SK-N-SH treated with all-trans-retinoic acid at 6 μM for 48 hours (cell line): ENCODE measurements around the gene DENND2A.
"Not testable (repeated sequence)": the region's sequence is repeated elsewhere in the genome, so short reads cannot be mapped to it uniquely, and the experiment has no call there.

ENCODE experiments used
- ATAC-seq: fragments of 200-7000 bp; cut with Tn5 transposase; 3 replicates; pipeline ENCODE4 v1.9.1; 2020; ENCODE audit warnings: mild to moderate bottlenecking, moderate library complexity
- ARNTL ChIP-seq: fragments of 450-650 bp; formaldehyde crosslinking; IDR thresholded peaks from 2 replicates; pipeline ENCODE4 v1.5.0; 2020; ENCODE audit warnings: low read depth, mild to moderate bottlenecking, moderate library complexity, borderline replicate concordance
- BACH2 ChIP-seq: fragments of 250-450 bp; sonication (Bioruptor Pico); IDR thresholded peaks from 2 replicates; pipeline ENCODE4 v1.9.0; 2021; ENCODE audit warnings: mild to moderate bottlenecking, borderline replicate concordance
- CSDC2 ChIP-seq: fragments of 250-450 bp; sonication (Bioruptor Pico); IDR thresholded peaks from 2 replicates; pipeline ENCODE4 v1.5.0; 2020; ENCODE audit warnings: mild to moderate bottlenecking, moderate library complexity
- ESRRG ChIP-seq: fragments of 250-450 bp; sonication (Bioruptor Pico); IDR thresholded peaks from 2 replicates; pipeline ENCODE4 v1.6.1; 2021; ENCODE audit warnings: mild to moderate bottlenecking
- ISL1 ChIP-seq: fragments of 250-450 bp; sonication (Bioruptor Pico); IDR thresholded peaks from 2 replicates; pipeline ENCODE4 v2.1.2; 2022; ENCODE audit warnings: mild to moderate bottlenecking, moderate library complexity
- OSR1 ChIP-seq: fragments of 250-450 bp; sonication (Bioruptor Pico); IDR thresholded peaks from 2 replicates; pipeline ENCODE4 v1.8.0; 2022; ENCODE audit warnings: moderate library complexity, mild to moderate bottlenecking, inconsistent platforms
- PPARA ChIP-seq: fragments of 250-450 bp; sonication (Bioruptor Pico); IDR thresholded peaks from 2 replicates; pipeline ENCODE4 v1.5.0; 2020; ENCODE audit warnings: mild to moderate bottlenecking, borderline replicate concordance
- RARB ChIP-seq: fragments of 250-450 bp; sonication (Bioruptor Pico); IDR thresholded peaks from 2 replicates; pipeline ENCODE4 v1.8.0; 2021; ENCODE audit warnings: mild to moderate bottlenecking, moderate library complexity
- SNAI2 ChIP-seq: fragments of 250-450 bp; sonication (Bioruptor Pico); IDR thresholded peaks from 2 replicates; pipeline ENCODE4 v1.5.0; 2020; ENCODE audit warnings: mild to moderate bottlenecking, moderate library complexity
- TOX ChIP-seq: fragments of 250-450 bp; sonication (Bioruptor Pico); IDR thresholded peaks from 2 replicates; pipeline ENCODE4 v1.8.0; 2021; ENCODE audit warnings: mild to moderate bottlenecking, moderate library complexity, borderline replicate concordance
- ZC3H10 ChIP-seq: fragments of 250-450 bp; sonication (Bioruptor Pico); IDR thresholded peaks from 2 replicates; pipeline ENCODE4 v1.5.1; 2021; ENCODE audit warnings: mild to moderate bottlenecking, moderate library complexity
- ZFP3 ChIP-seq: fragments of 250-450 bp; sonication (Bioruptor Pico); IDR thresholded peaks from 2 replicates; pipeline ENCODE4 v1.5.0; 2020; ENCODE audit warnings: mild to moderate bottlenecking, moderate library complexity
- ZFP30 ChIP-seq: fragments of 450-650 bp; formaldehyde crosslinking; IDR thresholded peaks from 2 replicates; pipeline ENCODE4 v1.5.0; 2022; ENCODE audit warnings: mild to moderate bottlenecking, moderate library complexity
- ZNF565 ChIP-seq: fragments of 450-650 bp; formaldehyde crosslinking; conservative IDR thresholded peaks from 2 replicates; pipeline ENCODE4 v1.5.0; 2020; ENCODE audit warnings: low read depth, mild to moderate bottlenecking, moderate library complexity
- ZNF70 ChIP-seq: fragments of 450-650 bp; formaldehyde crosslinking; IDR thresholded peaks from 2 replicates; pipeline ENCODE4 v1.5.0; 2020; ENCODE audit warnings: mild to moderate bottlenecking, moderate library complexity
- ZNF8 ChIP-seq: fragments of 450-650 bp; formaldehyde crosslinking; IDR thresholded peaks from 2 replicates; pipeline ENCODE4 v1.5.0; 2020; ENCODE audit warnings: mild to moderate bottlenecking, moderate library complexity
- TF ChIP-seq, protein P1 (sequence below): fragments of 250-450 bp; sonication (Bioruptor Pico); IDR thresholded peaks from 2 replicates; pipeline ENCODE4 v1.8.0; 2020; ENCODE audit warnings: mild to moderate bottlenecking, moderate library complexity, borderline replicate concordance
- TF ChIP-seq, protein P2 (sequence below): fragments of 250-450 bp; sonication (Bioruptor Pico); IDR thresholded peaks from 2 replicates; pipeline ENCODE4 v1.5.1; 2020; ENCODE audit warnings: low read depth, mild to moderate bottlenecking, moderate library complexity

DENND2A gene

DNA sequence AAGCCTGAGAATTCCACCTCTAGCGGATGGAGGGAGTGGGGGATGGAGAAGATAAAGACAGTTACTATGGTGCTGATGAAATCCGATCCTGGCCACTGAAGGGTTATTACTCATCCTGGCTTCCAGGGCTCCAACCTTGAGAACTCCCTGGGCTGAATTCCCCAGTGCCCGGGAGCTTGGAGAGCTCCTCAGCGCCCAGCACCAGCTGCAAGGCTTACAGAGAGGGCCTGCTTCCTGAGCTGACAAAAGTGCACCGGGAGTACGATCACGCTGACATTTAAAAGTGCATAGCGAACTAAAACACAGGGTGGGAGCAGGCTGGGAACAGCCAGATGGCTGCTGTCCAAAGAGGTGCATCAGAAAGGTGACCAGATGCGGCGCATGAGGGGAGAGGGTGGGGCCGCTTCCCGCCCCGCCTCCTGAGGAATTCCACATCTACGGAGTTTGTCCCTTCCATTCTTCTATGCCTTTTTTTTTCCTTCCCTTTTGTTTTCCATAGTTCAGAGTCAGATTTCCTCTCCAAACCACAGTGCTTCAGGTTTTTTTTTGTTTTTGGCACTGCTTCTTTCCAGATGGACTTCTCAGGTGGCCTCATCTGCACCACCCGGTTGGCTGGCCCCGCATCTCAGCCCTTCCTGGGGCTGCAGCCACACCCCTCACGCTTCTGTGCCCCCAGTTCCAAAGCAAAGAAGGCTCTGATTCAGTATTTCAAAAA is 98.9 kb downstream of the DENND2A start:
- ATAC-seq, result peak; percentile 98
- TF ChIP-seq ISL1 (CRISPR knock-in tag) (peak; percentile 37; the same call in 1 of the 2 replicates), TOX (CRISPR knock-in tag) (peak; percentile 32; the same call in 1 of the 2 replicates), ZNF565 (no peak), ZFP3 (CRISPR knock-in tag) (peak; percentile 91)
- TF ChIP-seq, all 23 proteins: peak for 3

DNA sequence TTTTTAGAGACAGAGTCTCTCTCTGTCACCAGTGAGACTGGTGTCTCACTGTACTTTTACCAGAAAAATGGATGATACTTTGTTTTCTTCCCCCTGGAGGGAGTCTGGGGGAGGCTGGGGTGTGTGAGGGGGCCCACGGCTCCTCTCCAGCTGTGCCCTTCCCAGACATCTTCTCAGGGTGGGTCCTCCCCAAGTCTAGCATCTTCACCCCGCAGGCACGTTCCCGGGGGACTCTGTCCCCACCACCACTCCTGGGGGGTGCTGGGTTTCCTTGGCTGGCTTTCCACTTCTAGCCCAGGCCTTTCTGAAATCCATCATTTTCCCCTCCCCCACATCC is 99.5 kb downstream of the DENND2A start:
- peak; percentile 48 for ATAC-seq
- TF ChIP-seq, protein P1, sequence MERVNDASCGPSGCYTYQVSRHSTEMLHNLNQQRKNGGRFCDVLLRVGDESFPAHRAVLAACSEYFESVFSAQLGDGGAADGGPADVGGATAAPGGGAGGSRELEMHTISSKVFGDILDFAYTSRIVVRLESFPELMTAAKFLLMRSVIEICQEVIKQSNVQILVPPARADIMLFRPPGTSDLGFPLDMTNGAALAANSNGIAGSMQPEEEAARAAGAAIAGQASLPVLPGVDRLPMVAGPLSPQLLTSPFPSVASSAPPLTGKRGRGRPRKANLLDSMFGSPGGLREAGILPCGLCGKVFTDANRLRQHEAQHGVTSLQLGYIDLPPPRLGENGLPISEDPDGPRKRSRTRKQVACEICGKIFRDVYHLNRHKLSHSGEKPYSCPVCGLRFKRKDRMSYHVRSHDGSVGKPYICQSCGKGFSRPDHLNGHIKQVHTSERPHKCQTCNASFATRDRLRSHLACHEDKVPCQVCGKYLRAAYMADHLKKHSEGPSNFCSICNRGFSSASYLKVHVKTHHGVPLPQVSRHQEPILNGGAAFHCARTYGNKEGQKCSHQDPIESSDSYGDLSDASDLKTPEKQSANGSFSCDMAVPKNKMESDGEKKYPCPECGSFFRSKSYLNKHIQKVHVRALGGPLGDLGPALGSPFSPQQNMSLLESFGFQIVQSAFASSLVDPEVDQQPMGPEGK, result peak; percentile 78; the same call in 1 of the 2 replicates
- TF ChIP-seq BACH2, result no peak
- TF ChIP-seq, all 23 proteins: peak for 1

DNA sequence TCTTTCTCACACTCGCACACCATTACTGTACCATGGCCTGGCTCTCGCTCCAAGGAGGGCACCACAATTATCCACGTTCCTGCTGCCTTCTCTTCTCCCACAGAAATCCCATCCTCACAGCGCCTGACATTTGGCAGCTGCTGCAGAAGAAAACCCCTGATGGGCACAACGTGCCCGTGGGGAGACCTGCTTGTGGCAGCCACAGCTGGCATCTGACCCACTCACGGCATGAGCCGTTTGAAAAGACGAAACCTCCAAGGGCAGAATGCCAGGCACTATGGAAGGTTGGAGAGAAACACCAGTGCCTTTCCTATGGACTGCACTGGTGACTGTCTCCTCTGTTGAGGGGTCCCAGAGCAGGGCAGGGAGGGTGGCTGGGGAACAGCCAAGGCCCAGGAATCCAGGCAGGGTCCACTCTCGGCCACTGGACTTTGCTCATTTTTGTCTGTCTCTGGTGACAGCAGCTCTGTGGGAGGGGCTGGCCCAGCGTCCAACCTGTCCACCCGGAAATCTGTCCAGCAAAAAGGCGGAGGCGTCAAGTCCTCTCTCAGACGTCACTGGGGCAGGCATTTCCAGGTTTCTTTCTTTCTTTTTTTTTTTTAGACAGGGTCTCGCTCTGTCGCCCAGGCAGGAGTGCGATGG is 100.4 kb downstream of the DENND2A start:
- no peak for ATAC-seq
- TF ChIP-seq ZC3H10, result no peak
- no peak for TF ChIP-seq ISL1 (CRISPR knock-in tag)
- no peak for TF ChIP-seq ZFP3 (CRISPR knock-in tag)
- TF ChIP-seq, protein P2, sequence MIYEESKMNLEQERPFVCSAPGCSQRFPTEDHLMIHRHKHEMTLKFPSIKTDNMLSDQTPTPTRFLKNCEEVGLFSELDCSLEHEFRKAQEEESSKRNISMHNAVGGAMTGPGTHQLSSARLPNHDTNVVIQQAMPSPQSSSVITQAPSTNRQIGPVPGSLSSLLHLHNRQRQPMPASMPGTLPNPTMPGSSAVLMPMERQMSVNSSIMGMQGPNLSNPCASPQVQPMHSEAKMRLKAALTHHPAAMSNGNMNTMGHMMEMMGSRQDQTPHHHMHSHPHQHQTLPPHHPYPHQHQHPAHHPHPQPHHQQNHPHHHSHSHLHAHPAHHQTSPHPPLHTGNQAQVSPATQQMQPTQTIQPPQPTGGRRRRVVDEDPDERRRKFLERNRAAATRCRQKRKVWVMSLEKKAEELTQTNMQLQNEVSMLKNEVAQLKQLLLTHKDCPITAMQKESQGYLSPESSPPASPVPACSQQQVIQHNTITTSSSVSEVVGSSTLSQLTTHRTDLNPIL (CRISPR knock-in tag), result no peak

DNA sequence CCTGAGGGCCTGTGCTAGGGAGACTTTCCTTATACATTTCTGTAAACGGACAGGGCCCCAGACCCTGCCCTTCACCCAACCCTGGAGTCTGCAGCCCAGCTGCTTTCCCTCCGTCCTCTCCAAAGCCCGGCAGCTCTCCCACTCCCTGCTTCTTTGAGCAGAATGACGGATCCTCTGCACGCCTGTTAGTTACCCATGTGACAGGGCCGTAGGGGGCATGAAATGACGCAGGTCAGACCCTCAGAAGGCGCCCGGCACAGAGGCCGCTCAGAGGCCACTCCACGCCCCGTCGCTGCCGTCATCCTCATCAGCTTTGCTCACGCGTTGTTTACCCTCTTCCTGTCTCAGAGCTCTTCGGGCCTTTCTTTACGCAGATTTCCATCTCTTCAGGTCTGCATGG is 101.2 kb downstream of the DENND2A start:
- ATAC-seq, result no peak
- TF ChIP-seq ZFP30 (CRISPR knock-in tag) (no peak), ZC3H10 (no peak), ZNF8 (CRISPR knock-in tag) (no peak), TOX (CRISPR knock-in tag) (no peak), ISL1 (CRISPR knock-in tag) (no peak), SNAI2 (CRISPR knock-in tag) (no peak)

DNA sequence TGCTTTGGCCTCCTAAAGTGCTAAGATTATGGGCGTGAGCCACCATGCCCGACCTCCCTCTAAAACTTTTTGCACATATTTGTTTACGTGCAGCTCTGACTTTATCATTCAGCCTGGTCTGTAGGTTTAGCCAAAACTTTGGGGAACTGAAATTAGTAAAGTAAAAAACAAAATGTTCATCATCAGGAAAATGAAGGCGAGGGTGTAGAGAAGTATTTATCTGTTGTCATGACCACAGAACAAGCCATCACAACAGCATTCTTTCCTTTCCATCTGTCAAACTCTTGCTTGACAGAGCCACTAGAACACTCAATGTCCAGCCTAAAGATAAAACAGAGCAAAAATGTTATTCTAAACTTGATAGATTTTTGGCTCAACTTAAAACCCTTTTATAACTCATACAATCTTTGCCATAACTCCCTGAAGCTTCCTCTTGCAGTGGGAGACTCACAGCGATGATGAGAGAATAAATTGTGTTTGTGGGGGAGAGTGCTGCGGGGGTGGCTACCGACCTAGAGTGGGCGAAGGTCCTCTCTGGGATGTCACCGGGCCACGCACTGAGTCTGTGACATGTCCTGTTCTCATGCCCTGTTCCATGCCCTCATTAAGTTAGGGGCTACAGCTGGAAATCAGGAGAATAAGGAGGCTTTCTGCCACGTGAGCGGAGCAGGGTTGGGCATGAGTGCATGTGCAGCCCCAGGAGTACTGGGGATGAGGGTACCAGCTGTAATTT is 102.7 kb downstream of the DENND2A start:
- no peak for ATAC-seq
- TF ChIP-seq ZC3H10, result no peak
- no peak for TF ChIP-seq OSR1 (CRISPR knock-in tag)
- no peak for TF ChIP-seq ZNF8 (CRISPR knock-in tag)
- TF ChIP-seq ZFP30 (CRISPR knock-in tag), result no peak
- TF ChIP-seq, protein P2 (CRISPR knock-in tag), result no peak

DNA sequence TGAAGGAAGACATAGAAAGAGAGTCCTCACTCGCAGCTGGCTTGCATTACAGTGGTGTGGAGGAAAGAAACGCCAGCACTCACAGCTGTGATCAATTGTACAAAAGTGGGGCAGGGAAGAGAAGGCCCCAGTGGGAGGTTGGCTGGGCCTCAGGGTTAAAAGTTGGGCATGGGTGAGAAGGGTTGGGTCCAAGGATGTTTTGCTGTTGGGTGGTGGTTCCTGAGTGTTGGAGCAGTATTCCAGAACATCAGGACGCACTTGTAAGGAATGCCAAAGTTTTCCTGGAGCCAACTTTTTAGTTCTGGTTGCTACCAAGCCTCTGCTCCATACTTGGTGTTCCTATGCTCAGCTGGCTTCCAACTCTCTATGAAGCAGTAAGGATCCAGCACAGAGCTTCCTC is 105.9 kb downstream of the DENND2A start:
- peak; percentile 48; the same call in 1 of the 3 replicates for ATAC-seq

DNA sequence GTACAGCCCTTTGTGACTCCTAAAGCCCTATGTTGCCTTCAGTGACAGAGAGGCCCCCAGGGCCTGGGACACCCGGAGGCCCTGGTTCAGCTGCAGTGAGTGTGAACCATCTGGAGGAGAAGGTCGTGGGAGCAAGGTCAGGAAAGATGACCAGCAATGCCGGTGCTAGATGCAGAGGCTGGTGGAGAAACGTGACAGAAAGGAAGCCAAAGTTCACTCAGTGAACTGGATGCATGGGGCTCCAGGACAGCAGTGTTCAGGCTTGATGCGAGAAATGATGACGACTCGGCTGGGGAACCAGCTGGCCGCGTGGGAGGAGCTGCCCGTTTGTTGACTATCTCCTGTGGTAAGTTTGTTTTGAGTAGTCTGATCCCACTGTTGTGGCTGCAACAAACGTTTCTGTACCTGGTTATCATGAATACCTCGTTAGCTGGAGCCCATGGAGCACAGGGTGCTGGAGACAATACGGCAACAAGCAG is 107.2 kb downstream of the DENND2A start:
- TF ChIP-seq, protein P1, result no peak
- no peak for TF ChIP-seq RARB
- TF ChIP-seq ZC3H10, result no peak
- no peak for TF ChIP-seq ARNTL
- no peak for TF ChIP-seq PPARA
- no peak for TF ChIP-seq ZFP3 (CRISPR knock-in tag)
- TF ChIP-seq TOX (CRISPR knock-in tag), result no peak
- TF ChIP-seq OSR1 (CRISPR knock-in tag), result no peak
- no peak for TF ChIP-seq ZNF70 (CRISPR knock-in tag)
- no peak for TF ChIP-seq BACH2
- TF ChIP-seq, protein P2 (CRISPR knock-in tag), result no peak
- TF ChIP-seq ISL1 (CRISPR knock-in tag), result no peak
- TF ChIP-seq, all 23 proteins: peak for 0
- ATAC-seq, result no peak

More for the DNA sequence above, 105.9 kb downstream of the DENND2A start:
- no peak for TF ChIP-seq ESRRG (CRISPR knock-in tag)
- TF ChIP-seq CSDC2 (CRISPR knock-in tag), result no peak
- TF ChIP-seq TOX (CRISPR knock-in tag), result no peak

DNA sequence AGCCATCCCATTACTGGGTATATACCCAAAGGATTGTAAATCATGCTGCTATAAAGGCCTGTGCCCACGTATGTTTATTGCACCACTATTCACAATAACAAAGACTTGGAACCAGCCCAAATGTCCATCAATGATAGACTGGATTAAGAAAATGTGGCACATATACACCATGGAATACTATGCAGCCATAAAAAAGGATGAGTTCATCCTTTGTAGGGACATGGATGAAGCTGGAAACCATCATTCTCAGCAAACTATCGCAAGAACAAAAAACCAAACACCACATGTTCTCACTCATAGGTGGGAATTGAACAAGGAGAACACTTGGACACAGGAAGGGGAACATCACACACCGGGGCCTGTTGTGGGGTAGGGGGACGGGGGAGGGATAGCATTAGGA is 111.2 kb downstream of the DENND2A start:
- not testable (repeated sequence) for ATAC-seq
